GM21737 (cell line): Measurements from ENCODE around the gene ESCO1.

Experiments used
- ATAC-seq: cut with Tn5 transposase; IDR thresholded peaks from one replicate; pipeline ENCODE4 v1.9.1; 2021; ENCODE audit warnings: mild to moderate bottlenecking, moderate library complexity; ENCODE audit not compliant: unreplicated experiment

The ESCO1 gene

GRCh38 chr18:21490748-21491147 is 109.8 kb downstream of the ESCO1 start:
- no peak for ATAC-seq

DNA sequence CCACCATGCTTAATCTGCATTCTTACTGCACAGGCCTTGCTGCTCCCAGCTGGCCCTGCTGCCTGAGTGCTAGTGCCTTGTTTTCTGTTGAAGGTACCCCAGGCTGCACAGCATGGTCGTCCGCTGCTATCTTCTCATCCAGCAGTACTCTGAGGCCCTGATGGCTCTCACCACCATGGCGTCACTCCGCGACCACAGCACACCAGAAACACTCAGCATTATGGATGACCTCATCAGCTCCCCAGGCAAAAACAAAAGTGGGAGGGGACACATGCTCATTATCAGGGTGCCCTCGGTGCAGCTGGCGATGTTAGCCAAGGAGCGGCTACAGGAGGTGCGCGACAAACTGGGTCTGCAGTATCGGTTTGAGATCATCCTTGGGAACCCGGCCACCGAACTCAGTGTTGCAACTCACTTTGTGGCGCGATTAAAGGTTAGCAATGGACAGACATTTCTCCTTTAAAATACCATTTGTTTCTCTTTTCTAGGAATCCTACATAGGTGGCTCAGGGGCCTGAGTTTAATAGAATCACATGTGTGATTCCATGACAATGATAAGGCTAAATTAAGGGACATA is 110.5 kb downstream of the ESCO1 start:
- no peak for ATAC-seq

DNA sequence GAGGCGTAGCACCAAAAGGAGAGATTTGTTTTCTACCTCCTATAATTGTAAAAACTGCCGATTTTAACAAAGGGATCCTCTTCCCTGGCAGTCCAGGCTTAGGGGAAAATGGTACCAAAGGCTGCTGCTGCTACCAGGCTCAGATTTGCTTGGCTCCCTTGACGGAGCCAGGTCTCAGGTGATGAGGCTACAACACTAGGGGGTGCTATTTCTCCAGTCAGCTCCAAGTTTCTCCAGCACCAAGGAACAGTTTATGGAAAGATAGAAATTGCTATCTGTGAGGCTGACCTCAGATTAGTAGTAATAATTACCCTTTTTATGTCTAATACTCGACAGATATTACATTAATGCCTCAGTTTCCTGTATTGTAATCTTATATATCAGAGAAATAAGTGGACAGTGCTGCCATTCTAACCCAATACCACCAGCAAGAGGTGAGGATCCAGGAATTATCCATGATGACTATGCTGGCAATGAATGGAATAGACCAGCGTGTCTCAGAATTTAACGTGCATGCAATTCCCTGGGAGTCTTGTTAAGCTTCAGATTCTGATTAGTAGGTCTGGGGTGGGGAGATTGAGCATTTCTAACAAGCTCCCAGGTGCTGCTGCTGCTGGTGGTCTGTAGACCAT is 111.3 kb downstream of the ESCO1 start:
- ATAC-seq: no peak

DNA sequence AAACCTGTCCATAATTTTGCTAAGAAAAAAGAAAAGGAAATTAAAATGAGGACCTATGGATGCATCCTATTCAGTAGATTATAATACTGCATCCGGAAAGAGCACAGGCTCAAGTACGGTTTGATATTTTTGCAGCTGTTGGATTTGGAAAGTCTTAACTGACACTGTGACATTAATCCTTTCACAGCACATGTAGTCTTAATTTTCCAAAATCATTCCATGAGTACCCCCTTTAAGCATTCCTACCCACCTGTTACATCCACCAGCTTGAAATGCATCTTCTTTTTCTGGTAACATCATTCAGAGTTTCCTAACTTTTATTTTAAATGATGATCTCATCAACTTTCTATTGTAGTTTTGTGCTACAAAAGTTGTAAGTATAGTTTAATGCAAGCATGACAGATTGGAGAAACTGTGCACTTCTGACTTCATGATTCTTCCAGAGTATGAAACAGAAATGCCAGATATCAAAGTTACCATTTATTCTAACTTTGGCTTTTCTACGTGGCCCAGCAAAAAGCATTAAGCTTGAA is 113.5 kb downstream of the ESCO1 start:
- ATAC-seq: no peak

DNA sequence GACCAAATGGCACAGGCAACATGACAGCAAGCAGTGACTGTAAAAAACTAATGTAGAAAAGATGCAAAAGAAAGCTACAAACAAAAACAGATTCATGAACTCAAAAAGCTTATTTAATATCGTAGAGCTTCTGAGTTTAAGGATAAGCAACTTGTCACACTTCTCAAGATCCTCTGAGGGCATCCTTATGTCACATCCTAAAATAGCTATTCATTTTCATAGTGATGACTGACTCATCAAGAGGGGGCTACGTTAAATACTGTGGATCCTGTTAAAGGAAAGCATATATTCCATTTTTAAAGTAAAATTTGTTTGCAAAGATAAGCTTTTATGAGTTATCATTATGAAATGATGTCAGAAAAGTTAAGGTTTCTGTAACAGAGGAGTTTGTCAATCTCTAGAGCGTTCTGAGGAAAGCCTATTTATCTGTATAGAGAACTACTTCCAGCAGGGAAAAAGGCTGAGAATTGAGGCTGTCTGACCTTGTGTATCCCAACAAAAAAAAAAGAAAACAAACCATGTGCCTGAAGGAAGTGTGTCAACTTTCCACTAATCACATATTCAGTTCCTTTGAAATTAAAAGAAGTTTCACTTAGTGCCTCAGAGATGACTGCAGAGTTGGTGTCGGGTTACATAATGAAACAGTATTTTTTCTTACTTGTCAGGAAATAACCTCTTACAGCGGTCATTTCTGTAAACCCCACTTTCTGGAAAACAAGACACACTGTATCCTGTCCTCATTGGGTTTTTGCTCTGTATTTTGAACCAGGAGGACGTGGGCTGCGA is 115.5 kb downstream of the ESCO1 start:
- no peak for ATAC-seq

DNA sequence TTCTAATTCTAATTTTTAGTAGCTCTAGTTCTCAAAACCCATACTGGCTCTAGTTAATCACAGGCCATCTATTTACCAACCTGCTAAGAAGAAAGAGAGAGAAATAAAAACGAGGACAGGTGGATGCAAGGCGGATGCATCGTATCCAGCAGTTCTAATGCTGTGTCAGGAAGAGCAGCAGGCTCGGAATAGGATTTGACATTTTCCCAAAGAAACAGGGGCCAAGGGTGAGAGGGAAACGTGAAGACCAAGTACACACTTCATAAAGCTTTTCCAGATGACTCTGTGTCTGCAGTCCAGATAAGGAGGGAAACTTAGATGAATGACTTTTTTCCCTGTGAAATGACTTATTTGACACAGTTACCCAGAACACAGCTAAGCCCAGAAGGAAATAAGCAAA is 117.5 kb downstream of the ESCO1 start:
- no peak for ATAC-seq

- no peak for ATAC-seq
Measured at GRCh38 chr18:21481739-21482138, 118.8 kb downstream of the ESCO1 start.

- ATAC-seq: no peak
Measured at GRCh38 chr18:21479721-21480120, 120.8 kb downstream of the ESCO1 start.
